Progenitor cell of endocrine pancreas (in vitro differentiated cells): ENCODE measurements around the gene PHACTR4. TPM values are rescaled to one million over a fixed set of nuclear protein-coding genes. Genes with fewer than 3 reads are reported as not detected.

Experiments
- DNase-seq: peaks from one replicate; pipeline ENCODE4 v3.0.0; 2021; ENCODE audit warnings: low spot score; ENCODE audit not compliant: unreplicated experiment
- H3K27ac Mint-ChIP-seq: 2 replicates; pipeline ENCODE4 v1.8.0; 2021; ENCODE audit warnings: mild to moderate bottlenecking, moderate library complexity, mixed read lengths
- H3K27me3 Mint-ChIP-seq: 2 replicates; pipeline ENCODE4 v1.8.0; 2021; ENCODE audit warnings: mixed read lengths
- H3K36me3 Mint-ChIP-seq: 2 replicates; pipeline ENCODE4 v1.8.0; 2022; ENCODE audit warnings: mixed read lengths; ENCODE audit not compliant: insufficient read depth
- H3K4me1 Mint-ChIP-seq: 2 replicates; pipeline ENCODE4 v1.8.0; 2021; ENCODE audit warnings: low read depth, mixed read lengths
- H3K4me3 Mint-ChIP-seq: 2 replicates; pipeline ENCODE4 v1.8.0; 2021; ENCODE audit warnings: low read depth, mild to moderate bottlenecking, moderate library complexity, mixed read lengths
- H3K9me3 Mint-ChIP-seq: 2 replicates; pipeline ENCODE4 v1.8.0; 2021; ENCODE audit warnings: low read depth, mixed read lengths
- total RNA-seq: library from RNA; stranded (reverse); gene quantifications from 2 replicates; pipeline ENCODE4 v1.2.1, GENCODE V29; 2021
- TF ChIP-seq, protein P1 (sequence below): fragments of 200-600 bp; sonication (generic); IDR thresholded peaks from one replicate; pipeline ENCODE4 v1.5.0; 2021; ENCODE audit warnings: antibody characterized with exemption, mild to moderate bottlenecking; ENCODE audit not compliant: unreplicated experiment

The PHACTR4 gene
- total RNA-seq, 1 donor from 2014 or later, result 80.6 TPM

DNA sequence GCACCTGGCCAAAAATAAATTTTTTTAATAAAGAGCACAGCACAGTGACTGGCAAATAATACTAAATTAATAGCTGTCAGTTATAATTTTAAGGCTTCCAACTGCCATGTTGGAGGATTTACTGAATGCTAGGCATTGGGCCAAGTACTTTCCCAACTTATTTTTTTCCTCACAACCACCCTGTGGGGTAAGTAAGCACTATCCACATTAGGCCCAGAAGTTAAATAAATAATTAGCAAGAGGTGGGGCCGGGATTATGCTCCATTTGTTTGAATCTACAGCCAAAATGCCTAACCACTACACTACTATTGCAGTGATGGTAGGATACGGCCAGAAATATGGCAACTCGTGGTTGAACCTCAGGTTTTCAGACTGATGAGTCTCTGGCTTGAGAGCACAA lies 178.8 kb downstream of the PHACTR4 start:
- H3K4me1 Mint-ChIP-seq, result peaks cover 2% of the 10 kb centered on the region
- DNase-seq, result no peak
- no peaks in the 10 kb centered on the region for H3K27me3 Mint-ChIP-seq
- no peaks in the 10 kb centered on the region for H3K36me3 Mint-ChIP-seq
- no peak overlapping the region for H3K27ac Mint-ChIP-seq
- H3K9me3 Mint-ChIP-seq, result no peaks in the 10 kb centered on the region
- TF ChIP-seq, protein P1, sequence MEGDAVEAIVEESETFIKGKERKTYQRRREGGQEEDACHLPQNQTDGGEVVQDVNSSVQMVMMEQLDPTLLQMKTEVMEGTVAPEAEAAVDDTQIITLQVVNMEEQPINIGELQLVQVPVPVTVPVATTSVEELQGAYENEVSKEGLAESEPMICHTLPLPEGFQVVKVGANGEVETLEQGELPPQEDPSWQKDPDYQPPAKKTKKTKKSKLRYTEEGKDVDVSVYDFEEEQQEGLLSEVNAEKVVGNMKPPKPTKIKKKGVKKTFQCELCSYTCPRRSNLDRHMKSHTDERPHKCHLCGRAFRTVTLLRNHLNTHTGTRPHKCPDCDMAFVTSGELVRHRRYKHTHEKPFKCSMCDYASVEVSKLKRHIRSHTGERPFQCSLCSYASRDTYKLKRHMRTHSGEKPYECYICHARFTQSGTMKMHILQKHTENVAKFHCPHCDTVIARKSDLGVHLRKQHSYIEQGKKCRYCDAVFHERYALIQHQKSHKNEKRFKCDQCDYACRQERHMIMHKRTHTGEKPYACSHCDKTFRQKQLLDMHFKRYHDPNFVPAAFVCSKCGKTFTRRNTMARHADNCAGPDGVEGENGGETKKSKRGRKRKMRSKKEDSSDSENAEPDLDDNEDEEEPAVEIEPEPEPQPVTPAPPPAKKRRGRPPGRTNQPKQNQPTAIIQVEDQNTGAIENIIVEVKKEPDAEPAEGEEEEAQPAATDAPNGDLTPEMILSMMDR, result no peak
- no peak overlapping the region for H3K4me3 Mint-ChIP-seq

Other genes starting within 250 kb of the PHACTR4 start
- gene PTAFR, start 193.1 kb upstream of the PHACTR4 start, total RNA-seq, result 0.19 and 0.27 TPM in 2 replicates
- gene DNAJC8, start 136.7 kb upstream of the PHACTR4 start, total RNA-seq, result 87.1 and 90.3 TPM in 2 replicates
- 130 and 152 TPM in 2 replicates for gene ATP5IF1, start 133.6 kb upstream of the PHACTR4 start, total RNA-seq
- gene SESN2, start 110.2 kb upstream of the PHACTR4 start, total RNA-seq, result 22.2 and 25.8 TPM in 2 replicates
- gene MED18, start 40.7 kb upstream of the PHACTR4 start, total RNA-seq, result 13.2 and 13.3 TPM in 2 replicates
- 58.4 TPM in 2 replicates for gene RCC1, start 136.3 kb downstream of the PHACTR4 start, total RNA-seq
- 38.6 and 39.6 TPM in 2 replicates for gene TRNAU1AP, start 183.3 kb downstream of the PHACTR4 start, total RNA-seq
- 0.65 and 2.1 TPM in 2 replicates for gene RAB42, start 222.5 kb downstream of the PHACTR4 start, total RNA-seq